Activated gamma-delta T cell treated with anti-CD3 and anti-CD28 coated beads, Interleukin-2, amount 50 U/mL, for 16 hours (primary cell): Measurements from ENCODE around the gene RAF1.
A peak's percentile ranks its signal among the peaks of the same experiment; 100 is the strongest.
"Not testable (repeated sequence)": the region's sequence is repeated elsewhere in the genome, so short reads cannot be mapped to it uniquely, and the experiment has no call there.

ENCODE experiments used
- DNase-seq: peaks from one replicate; pipeline ENCODE4 v3.0.0-alpha.2; 2020; ENCODE audit warnings: low read depth

Gene RAF1

DNA sequence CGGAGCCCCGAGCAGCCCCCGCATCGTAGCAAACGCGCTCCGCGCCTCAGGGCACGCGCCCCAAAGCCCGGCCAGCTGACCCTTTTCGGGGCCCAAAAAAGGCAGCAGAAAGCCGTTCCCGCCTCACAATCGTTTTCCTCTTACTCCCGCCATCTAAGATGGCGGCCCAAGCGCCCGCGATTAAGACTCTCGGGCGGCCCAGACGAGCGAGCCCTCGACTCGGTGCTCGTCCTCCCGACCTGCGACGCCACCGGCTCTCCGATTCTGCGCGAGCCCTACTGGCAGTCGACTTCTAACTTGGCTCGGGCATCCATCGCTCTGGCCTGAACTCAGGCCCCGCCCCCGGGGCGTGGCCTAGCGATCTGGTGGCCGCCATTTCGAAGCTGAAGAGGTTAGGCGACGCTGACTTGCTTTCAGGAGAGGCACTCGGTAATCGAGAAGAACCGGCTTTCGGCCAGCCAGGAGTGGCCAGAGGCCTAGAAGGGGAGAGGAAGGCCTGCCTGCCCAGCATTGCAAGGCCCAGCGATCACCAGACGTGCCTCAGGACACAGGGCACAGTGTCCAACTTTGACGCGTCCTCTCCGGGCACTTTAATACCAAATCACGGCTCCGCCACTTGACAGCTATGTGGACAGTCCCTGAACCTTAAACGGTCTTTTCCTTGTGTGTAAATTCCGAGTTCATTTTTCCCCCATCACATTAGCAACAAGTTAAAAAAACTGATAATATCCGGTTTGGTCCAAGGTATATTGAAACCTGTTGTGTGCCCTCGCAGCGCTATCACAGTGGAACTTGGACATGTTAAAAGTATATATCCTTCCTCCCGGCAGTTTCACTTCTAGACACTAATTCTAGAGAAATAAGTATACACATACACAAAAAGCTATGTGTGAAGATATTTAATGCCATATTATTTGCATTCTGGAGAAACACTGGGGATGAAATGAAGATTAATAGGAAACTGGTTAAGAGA lies at the start of gene RAF1:
Gene RAF1 (minus strand): TSS at position 182 of the 973 bp plus-strand sequence. CDS start 45,396 bp downstream, outside the sequence.
- peak; percentile 96 for DNase-seq

DNA sequence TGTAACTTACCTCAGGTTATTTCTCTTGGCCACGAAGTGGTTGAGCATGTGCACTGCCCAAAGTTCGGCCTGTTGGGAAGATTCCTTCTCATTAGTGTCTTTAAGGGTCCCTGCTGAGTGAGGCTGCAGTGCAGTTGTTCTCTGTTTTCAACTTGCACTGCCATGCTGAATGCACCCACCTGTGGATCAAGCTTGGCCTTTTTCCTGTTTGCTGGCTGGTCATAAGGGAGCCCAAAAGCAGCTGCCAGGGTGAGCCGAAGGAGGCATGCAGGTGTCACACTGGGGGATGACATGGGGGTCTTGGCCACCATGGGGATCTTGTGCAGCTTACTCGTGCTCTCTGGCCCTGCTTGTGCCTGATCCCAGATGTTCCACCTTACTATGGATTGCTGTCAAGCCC lies 46.1 kb upstream of the RAF1 start:
- no peak for DNase-seq

DNA sequence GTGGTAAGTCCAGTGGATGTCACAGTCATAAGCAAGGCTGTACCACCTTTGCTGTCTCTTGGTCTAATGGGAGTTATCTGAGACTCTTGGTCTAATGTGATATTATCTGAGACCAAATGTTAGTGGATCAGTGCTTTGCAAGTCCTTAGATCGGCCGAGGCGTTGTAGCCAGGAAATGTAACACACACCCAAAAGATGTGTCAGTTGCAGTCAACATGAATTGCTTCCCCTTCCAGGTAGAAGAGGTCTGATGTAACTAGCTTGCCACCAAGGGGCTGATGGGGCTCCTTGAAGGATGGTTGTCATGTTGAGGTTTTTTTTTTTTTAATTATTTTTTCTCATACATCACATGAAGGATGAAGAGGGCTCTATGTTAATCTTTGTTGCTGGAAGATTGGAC lies 45.4 kb upstream of the RAF1 start:
- DNase-seq, result no peak

DNA sequence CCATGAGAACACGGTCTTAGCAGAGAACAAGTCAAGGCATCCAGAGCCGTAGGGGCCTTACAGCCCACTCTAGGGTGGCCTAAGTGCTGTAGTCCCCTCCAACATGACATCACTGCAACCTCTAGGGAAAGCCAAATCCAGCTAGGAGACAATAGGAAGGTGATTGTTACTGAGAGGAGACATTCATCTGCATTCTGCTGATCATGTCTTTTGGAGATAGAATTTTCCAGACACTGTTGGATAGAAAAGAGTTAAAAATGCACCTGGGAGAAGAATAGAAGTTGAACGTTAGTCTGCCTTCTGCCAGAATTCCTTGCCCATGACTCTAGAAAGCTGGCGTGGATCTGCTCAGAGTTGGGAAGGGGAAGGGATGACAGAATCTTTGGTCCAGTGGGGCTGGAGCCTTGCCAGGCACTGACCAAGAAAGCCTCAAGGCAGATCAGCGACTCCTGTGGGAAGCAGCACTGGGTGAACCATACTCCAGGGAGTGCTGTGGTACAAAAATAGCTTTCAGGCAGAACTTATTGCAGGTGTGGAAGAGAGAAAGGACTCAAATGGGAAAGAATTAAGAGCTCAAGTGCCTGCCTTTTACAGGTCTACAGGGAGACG lies 44.8 kb upstream of the RAF1 start:
- no peak for DNase-seq

DNA sequence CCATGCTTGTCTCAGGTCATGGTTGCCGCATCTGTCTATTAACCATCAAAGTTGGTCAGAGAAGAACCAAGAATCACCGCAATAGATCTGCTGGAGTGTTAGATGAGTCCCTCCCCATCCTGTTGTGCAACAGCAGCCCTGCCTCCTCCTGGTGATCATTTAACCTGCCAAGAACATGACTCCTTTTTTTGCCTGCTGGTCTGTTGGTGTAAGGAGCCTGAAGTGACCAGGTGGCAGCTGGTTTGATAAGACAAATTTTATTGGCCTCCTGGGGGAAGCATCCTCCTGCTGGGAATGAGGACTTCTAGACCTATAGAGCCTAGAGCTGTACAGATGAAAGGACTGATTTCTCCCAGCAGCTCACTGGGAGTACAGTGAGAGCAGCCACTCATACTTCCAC lies 43.5 kb upstream of the RAF1 start:
- DNase-seq, result no peak

DNA sequence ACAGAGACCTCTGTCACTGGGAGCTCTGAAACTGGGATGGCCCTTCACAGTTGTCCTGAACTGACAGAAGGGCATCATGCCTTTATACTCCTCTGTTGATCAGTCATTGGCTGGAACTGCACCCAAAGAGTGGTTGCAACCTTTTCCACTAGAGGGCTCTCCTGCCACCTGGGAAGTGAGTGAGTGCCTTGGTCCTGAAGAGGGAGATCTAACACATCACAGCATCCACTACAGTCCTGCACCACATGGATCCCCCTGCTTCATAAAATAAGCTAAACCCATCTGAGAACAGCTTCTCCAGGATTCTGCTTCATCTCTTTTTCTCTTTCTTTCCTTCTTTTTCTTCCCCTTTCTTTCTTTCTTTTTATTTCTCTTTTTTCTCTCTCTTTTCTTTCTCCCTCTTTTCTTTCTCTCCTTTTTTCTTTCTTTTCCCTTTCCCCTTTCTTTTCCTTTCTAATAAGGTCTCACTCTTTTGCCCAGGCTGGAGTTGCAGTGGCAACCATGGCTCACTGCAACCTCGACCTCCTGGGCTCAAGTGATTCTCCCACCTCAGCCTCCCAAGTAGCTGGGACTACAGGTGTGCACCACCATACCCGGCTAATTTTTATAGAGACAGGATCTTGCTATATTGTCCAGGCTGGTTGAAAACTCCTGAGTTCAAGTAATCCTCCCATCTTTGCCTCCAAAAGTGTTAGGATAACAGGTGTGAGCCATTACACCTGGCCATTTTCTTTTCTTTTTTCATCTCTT lies 42.8 kb upstream of the RAF1 start:
- peak; percentile 25 for DNase-seq

DNA sequence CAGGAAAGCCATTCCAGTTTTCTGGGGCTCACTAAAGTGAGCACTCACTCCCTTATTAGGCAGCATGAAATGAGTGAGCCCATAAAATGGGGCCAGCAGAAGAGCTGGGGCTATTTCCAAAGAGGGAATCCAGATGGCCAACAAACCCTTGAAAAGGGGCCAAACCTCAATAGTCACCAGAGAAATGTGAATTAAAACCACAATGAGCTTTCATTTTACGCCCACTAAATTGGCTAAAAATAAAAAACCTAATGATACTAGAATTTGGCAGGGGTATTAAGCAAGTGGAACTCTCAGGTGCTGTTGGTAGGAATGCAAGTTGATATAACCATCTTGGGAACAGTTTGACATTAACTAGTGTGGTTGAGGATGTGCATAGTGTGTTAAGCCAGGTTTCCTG lies 42.1 kb upstream of the RAF1 start:
- DNase-seq, result no peak

DNA sequence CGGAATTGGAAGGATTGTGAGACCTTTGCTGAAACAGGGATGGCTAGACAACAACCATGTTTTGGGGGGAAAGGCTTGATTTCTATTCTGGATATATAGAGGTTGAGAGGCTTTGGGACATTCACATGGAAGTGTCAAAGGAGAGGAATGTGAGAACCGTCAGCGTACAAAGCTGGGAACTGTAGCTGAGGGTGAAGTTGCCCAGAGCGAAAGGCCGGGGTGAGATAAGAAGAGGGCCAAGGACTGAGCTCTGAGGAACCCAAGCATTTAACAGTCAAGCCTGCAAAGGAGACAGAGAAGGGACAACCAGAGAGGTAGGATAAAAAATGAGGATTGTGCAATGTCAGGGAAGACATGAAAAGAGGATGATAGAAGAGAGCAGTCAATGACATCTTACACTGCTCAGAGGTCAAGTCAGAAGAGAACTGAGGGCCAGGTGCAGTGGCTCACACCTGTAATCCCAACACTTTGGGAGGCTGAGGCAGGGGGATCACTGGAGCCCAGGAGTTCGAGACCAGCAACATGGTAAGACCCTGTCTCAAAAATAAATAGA lies 41.5 kb upstream of the RAF1 start:
- no peak for DNase-seq

DNA sequence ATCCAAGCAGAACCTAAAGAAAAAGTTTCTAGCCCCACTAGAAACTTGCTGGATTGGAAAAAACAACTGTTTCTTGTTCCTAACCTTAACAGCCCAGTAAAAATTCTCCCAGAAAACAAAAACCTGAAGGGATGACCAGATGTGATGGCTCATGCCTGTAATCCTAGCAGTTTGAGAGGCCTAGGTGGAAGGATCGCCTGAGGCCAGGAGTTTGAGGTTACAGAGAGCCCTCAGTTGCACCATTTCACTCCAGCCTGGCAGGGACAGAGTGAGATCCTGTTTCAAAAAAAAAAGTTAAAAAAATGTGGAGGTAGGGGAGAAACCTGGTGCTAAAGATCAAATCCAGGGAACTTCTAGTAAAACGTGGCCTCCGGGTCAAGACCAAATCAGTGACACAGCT lies 38.6 kb upstream of the RAF1 start:
- no peak for DNase-seq

DNA sequence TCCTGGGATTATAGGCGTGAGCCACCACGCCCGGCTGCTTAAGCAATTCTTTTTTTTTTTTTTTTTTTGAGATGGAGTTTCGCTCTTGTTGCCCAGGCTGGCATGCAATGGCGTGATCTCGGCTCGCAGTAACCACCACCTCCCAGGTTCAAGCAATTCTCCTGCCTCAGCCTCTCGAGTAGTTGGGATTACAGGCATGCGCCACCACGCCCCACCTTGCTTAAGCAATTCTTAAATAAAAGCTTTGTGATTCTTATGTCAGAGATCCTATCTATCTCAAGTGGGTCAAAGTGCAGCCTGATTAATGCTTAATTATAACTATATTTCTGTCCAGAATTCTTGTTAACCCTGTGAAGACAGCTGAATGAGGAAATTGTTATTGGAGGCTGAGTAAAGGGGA lies 37.7 kb upstream of the RAF1 start:
- not testable (repeated sequence) for DNase-seq

DNA sequence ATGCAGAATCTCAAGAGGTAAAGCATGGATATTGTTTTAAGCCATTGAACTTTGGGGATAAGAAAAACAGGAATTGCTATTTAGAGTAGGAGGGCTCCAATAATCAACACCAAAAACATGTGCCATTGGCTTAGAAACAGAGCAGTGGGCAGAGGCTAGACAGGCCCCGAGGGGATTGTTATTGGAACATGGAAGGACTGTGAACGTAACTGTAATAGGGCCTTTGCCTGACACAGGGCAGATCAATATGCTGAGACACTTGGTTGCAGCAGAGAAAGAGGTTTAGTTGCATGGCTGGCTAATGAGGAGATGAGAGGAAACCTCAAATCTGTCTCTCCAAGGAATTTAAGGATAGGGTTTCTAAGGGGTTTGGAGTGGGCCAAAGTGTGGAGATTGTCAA lies 36.9 kb upstream of the RAF1 start:
- no peak for DNase-seq

DNA sequence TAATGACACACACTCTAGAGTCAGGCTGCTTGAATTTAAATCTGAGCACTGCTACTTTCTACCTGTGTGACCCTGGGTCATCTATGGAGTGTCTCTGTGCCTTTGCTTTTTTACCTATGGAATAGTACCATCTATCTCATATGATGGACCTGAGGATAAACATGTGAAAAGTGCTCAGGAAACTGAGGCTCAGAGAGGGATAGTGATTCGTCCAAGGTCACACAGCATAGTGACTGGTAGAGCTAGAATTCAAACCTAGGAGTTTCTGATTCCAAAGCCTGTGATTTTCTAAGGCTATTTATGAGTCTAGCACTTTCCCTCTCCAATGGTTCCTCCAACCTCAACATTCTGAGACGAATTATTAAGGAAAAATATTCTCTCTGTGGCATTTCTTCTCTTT lies 32.0 kb upstream of the RAF1 start:
- DNase-seq, result no peak

DNA sequence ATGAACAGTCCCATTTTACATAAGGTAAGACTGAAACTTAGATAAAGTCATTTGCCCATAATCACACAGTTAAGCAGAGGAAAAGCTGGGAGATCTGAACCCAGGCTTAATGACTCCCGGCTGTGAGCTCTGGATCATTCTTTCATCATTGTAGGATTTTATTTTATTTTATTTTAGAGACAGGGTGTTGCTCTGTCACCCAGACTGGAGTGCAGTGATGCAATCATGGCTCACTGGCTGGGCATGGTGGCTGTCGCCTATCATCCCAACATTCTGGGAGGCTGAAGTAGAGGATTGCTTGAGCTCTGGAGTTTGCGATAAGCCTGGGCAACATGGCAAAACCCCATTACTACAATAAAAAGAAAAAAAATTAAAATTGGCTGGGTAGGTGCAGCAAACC lies 31.2 kb upstream of the RAF1 start:
- DNase-seq, result no peak

DNA sequence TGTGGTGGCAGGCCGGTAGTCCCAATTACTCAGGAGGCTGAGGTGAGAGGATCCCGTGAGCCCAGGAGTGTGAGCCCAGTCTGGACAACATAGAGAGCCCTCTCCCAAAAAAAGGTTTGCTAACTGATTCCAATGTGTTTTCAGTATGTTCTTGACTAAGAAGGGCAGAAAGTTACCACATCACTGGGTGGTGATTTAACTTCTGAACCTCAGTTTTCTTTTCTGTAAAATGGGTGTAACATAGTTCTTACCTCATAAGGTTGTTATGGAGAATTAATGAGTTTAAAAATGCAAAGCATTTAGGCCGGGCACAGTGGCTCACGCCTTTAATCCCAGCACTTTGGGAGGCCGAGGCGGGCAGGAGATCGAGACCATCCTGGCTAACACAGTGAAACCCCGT lies 28.5 kb upstream of the RAF1 start:
- no peak for DNase-seq

DNA sequence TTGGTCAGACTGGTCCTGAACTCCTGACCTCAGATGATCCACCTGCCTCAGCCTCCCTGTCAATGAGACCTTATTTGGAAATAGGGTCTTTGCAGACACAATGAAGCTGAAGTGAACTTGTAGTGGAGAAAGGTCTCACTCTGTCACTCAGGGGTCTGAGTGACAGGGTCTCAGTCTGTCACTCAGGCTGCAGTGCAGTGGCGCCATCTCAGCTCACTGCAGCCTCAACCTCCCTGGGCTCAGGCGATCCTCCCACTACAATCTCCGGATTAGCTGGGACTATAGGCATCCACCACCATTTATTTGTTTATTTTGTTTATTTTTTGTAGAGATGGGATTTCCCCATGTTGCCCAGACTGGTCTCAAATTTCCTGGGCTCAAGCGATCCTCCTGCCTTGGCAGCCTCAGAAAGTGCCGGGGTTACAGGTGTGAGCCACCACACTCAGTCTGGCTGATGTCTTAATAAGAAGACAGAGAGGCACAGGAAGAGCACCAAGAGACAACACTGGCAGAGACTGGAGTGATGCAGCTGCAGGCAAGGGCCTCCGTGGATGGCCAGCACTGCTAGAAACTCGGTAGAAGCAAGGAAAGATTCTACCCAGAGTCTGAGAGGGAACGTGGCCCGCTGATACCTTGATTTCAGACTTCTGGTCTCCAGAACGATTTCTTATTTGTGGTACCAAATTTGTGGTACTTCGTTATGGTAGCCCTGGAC lies 26.2 kb upstream of the RAF1 start:
- no peak for DNase-seq

DNA sequence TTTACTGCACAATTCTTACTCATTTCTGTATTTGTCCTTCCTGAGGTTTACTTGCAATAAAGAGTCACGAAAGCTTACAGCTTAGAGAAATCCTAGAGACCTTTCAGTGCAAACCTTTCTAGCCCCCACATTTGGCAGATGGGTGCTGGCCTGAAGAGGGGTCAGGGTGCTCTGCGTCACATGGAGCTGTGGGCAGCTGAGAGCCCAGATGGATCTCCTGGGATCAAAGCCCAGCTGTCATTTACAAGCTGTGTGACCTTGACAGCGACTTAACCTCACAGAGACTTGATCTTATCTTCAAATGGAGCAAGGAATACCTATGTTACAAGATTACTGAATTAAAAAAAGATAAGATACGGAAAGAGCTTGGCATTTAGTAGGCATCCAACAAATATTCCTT lies 24.0 kb upstream of the RAF1 start:
- DNase-seq, result no peak

DNA sequence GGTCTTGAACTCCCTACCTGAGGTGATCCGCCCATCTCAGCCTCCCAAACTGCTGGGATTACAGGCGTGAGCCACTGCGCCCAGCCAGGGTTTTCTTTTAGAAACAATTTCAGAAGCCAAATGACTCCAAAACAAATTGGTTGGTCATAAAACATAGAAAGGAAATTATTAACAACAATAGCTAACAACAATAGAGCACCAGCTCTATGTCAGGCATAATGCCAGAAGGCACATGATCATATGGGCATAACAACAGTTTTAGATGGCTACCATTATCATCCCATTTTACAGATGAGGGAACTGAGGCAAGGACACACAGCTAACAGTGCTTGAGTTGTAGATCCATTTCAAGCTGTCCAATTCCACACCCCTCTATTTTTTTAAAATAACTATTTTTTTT lies 22.2 kb upstream of the RAF1 start:
- no peak for DNase-seq

DNA sequence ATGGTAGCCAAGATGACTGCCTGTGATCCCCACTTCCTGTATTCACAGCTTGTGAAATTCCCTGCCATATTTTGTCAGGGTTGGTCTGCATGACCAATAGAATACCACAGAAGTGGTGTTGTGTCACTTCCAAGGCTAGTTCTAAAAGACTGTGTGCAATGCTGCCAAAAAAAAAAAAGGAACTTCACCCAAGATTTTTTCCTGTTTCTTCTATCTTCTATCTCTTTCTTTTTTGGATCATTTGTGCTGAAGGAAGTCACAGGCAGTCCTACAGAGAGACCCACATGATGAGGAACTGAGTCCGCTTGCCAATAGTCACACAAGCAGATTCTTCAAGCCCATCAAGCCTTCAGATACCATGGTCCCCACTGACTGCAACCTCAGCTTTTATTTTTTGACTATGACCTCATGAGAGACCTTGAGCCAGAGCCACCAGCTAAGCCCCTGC lies 18.1 kb upstream of the RAF1 start:
- DNase-seq, result no peak

DNA sequence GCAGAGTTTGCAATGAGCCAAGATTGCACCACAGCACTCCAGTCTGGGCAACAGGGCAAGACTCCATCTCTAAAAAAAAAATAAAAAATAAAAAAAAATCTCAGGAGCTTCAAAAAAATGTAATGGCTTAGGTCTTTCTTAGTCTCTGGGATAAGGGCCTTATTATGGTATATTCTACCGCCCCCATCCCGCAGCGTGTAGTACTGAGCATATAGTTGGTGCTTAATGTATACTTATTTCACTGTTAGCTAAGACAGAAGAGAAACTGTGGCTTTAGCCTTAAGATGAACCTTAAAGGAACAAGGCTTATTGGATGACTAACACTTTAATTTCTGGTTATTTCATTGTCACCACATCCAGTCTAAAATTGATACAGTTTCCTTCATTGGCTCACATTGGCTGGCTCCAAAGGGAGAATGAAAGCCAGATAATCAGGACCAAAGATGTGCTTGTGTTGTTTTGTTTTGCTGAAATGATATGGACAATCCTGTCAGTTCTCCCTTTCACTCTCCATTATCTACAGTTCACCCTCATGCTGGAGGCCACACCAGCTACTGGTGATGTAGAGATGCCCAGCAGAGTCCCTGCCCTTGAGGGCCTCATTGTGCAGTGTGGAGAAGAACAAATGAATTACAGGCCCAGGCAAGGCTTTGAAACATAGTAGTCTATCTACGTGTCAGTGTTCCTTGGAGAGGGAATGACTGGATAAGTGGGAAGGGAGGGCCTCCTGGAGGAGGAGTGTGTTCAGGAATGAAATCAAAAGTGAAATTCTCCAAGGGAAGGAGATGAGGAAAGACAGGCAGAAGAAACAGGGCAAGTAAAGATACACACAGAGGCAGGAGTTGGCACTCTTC lies 17.4 kb upstream of the RAF1 start:
- no peak for DNase-seq

DNA sequence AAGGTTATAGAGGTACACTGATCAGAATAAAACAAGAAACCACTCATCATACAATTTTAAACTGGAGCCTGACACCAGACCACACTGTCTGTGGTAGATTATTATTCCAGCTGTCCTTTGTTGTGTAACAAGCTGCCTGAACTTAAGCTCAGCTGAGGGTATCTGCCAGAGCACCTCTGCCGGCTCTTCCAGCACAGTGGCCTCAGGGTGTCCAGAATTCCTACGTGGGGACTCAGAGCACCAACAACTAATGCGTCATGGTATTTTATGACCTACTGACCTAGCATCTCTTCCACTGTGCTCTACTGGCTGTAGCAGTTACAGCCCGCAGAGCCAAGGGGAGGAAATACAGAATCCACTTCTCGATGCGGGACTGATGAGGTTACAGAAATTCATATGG lies 15.6 kb upstream of the RAF1 start:
- no peak for DNase-seq

DNA sequence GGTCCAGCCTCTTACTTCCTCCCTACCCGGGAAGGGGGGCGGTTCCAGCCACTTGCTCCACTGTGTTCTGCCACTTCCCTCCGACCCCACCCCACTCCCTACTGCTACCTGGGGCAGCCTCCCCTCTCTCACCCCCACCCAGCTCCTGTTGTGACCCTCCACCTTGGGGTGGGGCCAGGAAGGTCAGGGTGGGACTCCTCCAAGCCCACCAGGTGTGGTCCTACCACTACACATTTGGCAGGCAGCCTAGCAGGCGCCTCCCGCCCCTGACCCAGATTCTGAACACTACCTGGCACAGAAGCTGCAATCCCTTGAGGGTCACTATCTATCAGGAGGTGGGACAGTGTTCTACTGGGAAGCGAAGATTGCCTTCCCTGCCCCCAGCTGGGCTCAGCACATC lies 13.7 kb upstream of the RAF1 start:
- no peak for DNase-seq
